HepG2 (cell line): ENCODE measurements around the gene ADH4. TPM values are rescaled to one million over a fixed set of nuclear protein-coding genes. Genes with fewer than 3 reads are reported as not detected.

Source experiments
- ATF7-NPFF ChIP-seq: sonication (generic); formaldehyde crosslinking; IDR thresholded peaks from 2 replicates; pipeline ENCODE4 v1.8.1; 2023; ENCODE audit warnings: mild to moderate bottlenecking, low read depth, missing genetic modification reagents, moderate library complexity
- CREM ChIP-seq, 2 experiments: sonication (generic) in 1 of 2; formaldehyde crosslinking in 1 of 2; IDR thresholded peaks; 2 replicates each; pipeline versions ENCODE4 v1.4.0 to v1.6.1; 2016 to 2020; ENCODE audit warnings: antibody characterized with exemption in 1 of 2, mild to moderate bottlenecking in 1 of 2, missing genetic modification reagents in 1 of 2
- EP300 ChIP-seq, 3 experiments: sonication (generic) in 1 of 3; formaldehyde crosslinking in 1 of 3; IDR thresholded peaks; 2 replicates each; pipeline versions ENCODE4 v1.5.1 to v1.6.1; 2011 to 2020; ENCODE audit warnings: low read depth in 2 of 3, low read length in 2 of 3, borderline replicate concordance in 1 of 3, improper control_type of control experiment in 1 of 3, mild to moderate bottlenecking in 1 of 3, missing genetic modification reagents in 1 of 3, moderate library complexity in 1 of 3
- FOSL1 ChIP-seq: sonication (generic); formaldehyde crosslinking; IDR thresholded peaks from 2 replicates; pipeline ENCODE4 v1.9.0; 2021; ENCODE audit warnings: missing genetic modification reagents, borderline replicate concordance
- GFI1 ChIP-seq: sonication (generic); formaldehyde crosslinking; IDR thresholded peaks from 2 replicates; pipeline ENCODE4 v1.5.0; 2020; ENCODE audit warnings: missing genetic modification reagents, mild to moderate bottlenecking, borderline replicate concordance
- RBFOX2 ChIP-seq: fragments of 200-400 bp; formaldehyde crosslinking; IDR thresholded peaks from 2 replicates; pipeline ENCODE4 v1.6.1; 2017; ENCODE audit warnings: low read depth, mild to moderate bottlenecking, low read length
- RCOR2 ChIP-seq: IDR thresholded peaks from 2 replicates; pipeline ENCODE4 v1.6.1; 2016; ENCODE audit warnings: missing biosample characterization, missing genetic modification reagents
- SRSF9 ChIP-seq: fragments of 200-400 bp; formaldehyde crosslinking; IDR thresholded peaks from 2 replicates; pipeline ENCODE4 v1.6.1; 2018; ENCODE audit warnings: borderline replicate concordance, mild to moderate bottlenecking, low read depth, low read length; ENCODE audit not compliant: insufficient read depth, poor library complexity, severe bottlenecking
- YEATS4 ChIP-seq: sonication (generic); formaldehyde crosslinking; IDR thresholded peaks from 2 replicates; pipeline ENCODE4 v1.4.0; 2020; ENCODE audit warnings: missing genetic modification reagents, borderline replicate concordance
- ZBTB3 ChIP-seq: sonication (generic); formaldehyde crosslinking; IDR thresholded peaks from 2 replicates; pipeline ENCODE4 v1.4.0; 2020; ENCODE audit warnings: low read depth, mild to moderate bottlenecking, moderate library complexity, missing genetic modification reagents, borderline replicate concordance
- ZEB1 ChIP-seq: IDR thresholded peaks from 2 replicates; pipeline ENCODE4 v1.6.1; 2012; ENCODE audit warnings: mild to moderate bottlenecking, low read depth, inconsistent platforms; ENCODE audit not compliant: insufficient replicate concordance
- ZNF292 ChIP-seq: sonication (generic); formaldehyde crosslinking; IDR thresholded peaks from 2 replicates; pipeline ENCODE4 v1.8.1; 2022; ENCODE audit warnings: mild to moderate bottlenecking, low read depth, missing genetic modification reagents, borderline replicate concordance
- ZNF34 ChIP-seq: sonication (generic); formaldehyde crosslinking; IDR thresholded peaks from 2 replicates; pipeline ENCODE4 v1.4.0; 2020; ENCODE audit warnings: mild to moderate bottlenecking, missing genetic modification reagents, borderline replicate concordance
- ZNF644 ChIP-seq: IDR thresholded peaks from 2 replicates; pipeline ENCODE4 v1.6.1; 2016; ENCODE audit warnings: low read depth
- ZNF703 ChIP-seq: sonication (generic); formaldehyde crosslinking; IDR thresholded peaks from 2 replicates; pipeline ENCODE4 v1.5.1; 2020; ENCODE audit warnings: missing genetic modification reagents, mild to moderate bottlenecking, moderate library complexity, borderline replicate concordance
- ZNF891 ChIP-seq: sonication (generic); formaldehyde crosslinking; IDR thresholded peaks from 2 replicates; pipeline ENCODE4 v1.5.0; 2020; ENCODE audit warnings: mild to moderate bottlenecking, missing genetic modification reagents
- ZSCAN30 ChIP-seq: sonication (generic); formaldehyde crosslinking; IDR thresholded peaks from 2 replicates; pipeline ENCODE4 v1.5.0; 2020; ENCODE audit warnings: mild to moderate bottlenecking, missing genetic modification reagents
- polyA plus RNA-seq, 8 experiments: library from polyadenylated mRNA; depleted of rRNA in 3 of 8; stranded (reverse) in 7 of 8; unstranded in 1 of 8; fragments of >200 nt; fragmentation: Illumina TruSeq in 4 of 8; extraction: Trizol in 4 of 8; gene quantifications; 2 replicates each; pipeline versions ENCODE4 v1.2.1 to v1.2.3, GENCODE V29; 2011 to 2016; ENCODE audit warnings: low read depth in 4 of 8, missing spikeins in 1 of 8, mixed read lengths in 1 of 8; ENCODE audit not compliant: insufficient read depth in 1 of 8
- total RNA-seq, 5 experiments: library from RNA; depleted of rRNA; stranded (reverse); fragments of >200 nt; fragmentation: Illumina TruSeq; extraction: Trizol; gene quantifications; 2 replicates each; pipeline ENCODE4 v1.2.3, GENCODE V29; 2016; ENCODE audit warnings: low read depth in 1 of 5
- TF ChIP-seq, protein P1 (sequence below): sonication (generic); formaldehyde crosslinking; IDR thresholded peaks from 2 replicates; pipeline ENCODE4 v1.5.0; 2020; ENCODE audit warnings: missing genetic modification reagents, mild to moderate bottlenecking, borderline replicate concordance
- TF ChIP-seq, protein P2 (sequence below): conservative IDR thresholded peaks from 2 replicates; pipeline ENCODE4 v1.6.1; 2018; ENCODE audit warnings: missing genetic modification reagents
- TF ChIP-seq, protein P3 (sequence below): sonication (generic); formaldehyde crosslinking; IDR thresholded peaks from 2 replicates; pipeline ENCODE4 v1.5.1; 2020; ENCODE audit warnings: mild to moderate bottlenecking, missing genetic modification reagents, borderline replicate concordance

The ADH4 gene
- total and polyA plus RNA-seq, 2 of the 13 experiments (the other 11 are each of a cell fraction or from before 2014, with no cell fraction given) = 24.3 to 31.1 TPM

DNA sequence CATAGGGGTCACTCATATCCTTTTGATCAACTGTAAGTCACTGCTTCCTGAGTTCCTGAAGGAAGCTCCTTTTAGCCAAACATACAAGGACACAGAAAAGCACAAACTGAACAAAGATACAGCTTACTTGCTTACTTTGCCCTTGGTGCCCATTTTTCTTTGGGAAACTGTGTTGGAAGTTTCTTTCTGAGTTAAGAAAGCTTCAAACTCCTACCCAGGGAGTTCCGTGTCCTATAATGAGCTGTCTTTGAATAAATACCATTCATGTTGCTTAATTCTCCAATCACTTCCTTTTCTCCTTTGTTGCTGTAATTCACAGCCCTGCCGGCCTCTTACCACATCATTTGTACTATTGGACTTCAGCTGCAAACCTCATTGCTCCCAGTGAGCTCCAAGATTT lies at the start of gene ADH4 (continued):
- TF ChIP-seq ZNF34 (CRISPR knock-in tag) (no peak), EP300 (IDR thresholded peaks at IDR 0.05; ENCODE audit: low read depth in 2 of 2, low read length in 2 of 2) (peak; percentile 40 to 84; a peak in 2 of 4 replicates), EP300 (CRISPR knock-in tag; IDR thresholded peaks at IDR 0.05; ENCODE audit: borderline replicate concordance) (peak; percentile 57; the same call in 1 of the 2 replicates), ZNF292 (CRISPR knock-in tag) (no peak), RCOR2 (CRISPR knock-in tag) (no peak), CREM (IDR thresholded peaks at IDR 0.05) (peak; percentile 45; the same call in 1 of the 2 replicates), CREM (CRISPR knock-in tag; IDR thresholded peaks at IDR 0.05) (no peak), ZEB1 (no peak), RBFOX2 (peak; percentile 59; the same call in 1 of the 2 replicates), ZNF703 (CRISPR knock-in tag) (no peak), GFI1 (CRISPR knock-in tag) (peak; percentile 84), ZNF644 (CRISPR knock-in tag) (0 out of 2 replicates have a peak, but pooled peaks have one; percentile 9), ZBTB3 (CRISPR knock-in tag) (no peak), ZSCAN30 (no peak), ZNF891 (CRISPR knock-in tag) (no peak), ATF7-NPFF (no peak), YEATS4 (CRISPR knock-in tag) (0 out of 2 replicates have a peak, but pooled peaks have one; percentile 49), SRSF9 (no peak), FOSL1 (CRISPR knock-in tag) (no peak)
- TF ChIP-seq, protein P1, sequence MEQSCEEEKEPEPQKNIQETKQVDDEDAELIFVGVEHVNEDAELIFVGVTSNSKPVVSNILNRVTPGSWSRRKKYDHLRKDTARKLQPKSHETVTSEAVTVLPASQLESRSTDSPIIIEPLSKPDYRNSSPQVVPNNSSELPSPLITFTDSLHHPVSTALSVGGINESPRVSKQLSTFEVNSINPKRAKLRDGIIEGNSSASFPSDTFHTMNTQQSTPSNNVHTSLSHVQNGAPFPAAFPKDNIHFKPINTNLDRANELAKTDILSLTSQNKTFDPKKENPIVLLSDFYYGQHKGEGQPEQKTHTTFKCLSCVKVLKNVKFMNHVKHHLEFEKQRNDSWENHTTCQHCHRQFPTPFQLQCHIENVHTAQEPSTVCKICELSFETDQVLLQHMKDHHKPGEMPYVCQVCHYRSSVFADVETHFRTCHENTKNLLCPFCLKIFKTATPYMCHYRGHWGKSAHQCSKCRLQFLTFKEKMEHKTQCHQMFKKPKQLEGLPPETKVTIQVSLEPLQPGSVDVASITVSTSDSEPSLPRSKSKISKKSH (CRISPR knock-in tag) = no peak
- TF ChIP-seq, protein P2, sequence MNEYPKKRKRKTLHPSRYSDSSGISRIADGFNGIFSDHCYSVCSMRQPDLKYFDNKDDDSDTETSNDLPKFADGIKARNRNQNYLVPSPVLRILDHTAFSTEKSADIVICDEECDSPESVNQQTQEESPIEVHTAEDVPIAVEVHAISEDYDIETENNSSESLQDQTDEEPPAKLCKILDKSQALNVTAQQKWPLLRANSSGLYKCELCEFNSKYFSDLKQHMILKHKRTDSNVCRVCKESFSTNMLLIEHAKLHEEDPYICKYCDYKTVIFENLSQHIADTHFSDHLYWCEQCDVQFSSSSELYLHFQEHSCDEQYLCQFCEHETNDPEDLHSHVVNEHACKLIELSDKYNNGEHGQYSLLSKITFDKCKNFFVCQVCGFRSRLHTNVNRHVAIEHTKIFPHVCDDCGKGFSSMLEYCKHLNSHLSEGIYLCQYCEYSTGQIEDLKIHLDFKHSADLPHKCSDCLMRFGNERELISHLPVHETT = no peak
- TF ChIP-seq, protein P3, sequence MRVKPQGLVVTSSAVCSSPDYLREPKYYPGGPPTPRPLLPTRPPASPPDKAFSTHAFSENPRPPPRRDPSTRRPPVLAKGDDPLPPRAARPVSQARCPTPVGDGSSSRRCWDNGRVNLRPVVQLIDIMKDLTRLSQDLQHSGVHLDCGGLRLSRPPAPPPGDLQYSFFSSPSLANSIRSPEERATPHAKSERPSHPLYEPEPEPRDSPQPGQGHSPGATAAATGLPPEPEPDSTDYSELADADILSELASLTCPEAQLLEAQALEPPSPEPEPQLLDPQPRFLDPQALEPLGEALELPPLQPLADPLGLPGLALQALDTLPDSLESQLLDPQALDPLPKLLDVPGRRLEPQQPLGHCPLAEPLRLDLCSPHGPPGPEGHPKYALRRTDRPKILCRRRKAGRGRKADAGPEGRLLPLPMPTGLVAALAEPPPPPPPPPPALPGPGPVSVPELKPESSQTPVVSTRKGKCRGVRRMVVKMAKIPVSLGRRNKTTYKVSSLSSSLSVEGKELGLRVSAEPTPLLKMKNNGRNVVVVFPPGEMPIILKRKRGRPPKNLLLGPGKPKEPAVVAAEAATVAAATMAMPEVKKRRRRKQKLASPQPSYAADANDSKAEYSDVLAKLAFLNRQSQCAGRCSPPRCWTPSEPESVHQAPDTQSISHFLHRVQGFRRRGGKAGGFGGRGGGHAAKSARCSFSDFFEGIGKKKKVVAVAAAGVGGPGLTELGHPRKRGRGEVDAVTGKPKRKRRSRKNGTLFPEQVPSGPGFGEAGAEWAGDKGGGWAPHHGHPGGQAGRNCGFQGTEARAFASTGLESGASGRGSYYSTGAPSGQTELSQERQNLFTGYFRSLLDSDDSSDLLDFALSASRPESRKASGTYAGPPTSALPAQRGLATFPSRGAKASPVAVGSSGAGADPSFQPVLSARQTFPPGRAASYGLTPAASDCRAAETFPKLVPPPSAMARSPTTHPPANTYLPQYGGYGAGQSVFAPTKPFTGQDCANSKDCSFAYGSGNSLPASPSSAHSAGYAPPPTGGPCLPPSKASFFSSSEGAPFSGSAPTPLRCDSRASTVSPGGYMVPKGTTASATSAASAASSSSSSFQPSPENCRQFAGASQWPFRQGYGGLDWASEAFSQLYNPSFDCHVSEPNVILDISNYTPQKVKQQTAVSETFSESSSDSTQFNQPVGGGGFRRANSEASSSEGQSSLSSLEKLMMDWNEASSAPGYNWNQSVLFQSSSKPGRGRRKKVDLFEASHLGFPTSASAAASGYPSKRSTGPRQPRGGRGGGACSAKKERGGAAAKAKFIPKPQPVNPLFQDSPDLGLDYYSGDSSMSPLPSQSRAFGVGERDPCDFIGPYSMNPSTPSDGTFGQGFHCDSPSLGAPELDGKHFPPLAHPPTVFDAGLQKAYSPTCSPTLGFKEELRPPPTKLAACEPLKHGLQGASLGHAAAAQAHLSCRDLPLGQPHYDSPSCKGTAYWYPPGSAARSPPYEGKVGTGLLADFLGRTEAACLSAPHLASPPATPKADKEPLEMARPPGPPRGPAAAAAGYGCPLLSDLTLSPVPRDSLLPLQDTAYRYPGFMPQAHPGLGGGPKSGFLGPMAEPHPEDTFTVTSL (CRISPR knock-in tag) = peak; percentile 58; the same call in 1 of the 2 replicates
